Psoas muscle (tissue), 8 donors: ENCODE measurements around the gene C19orf67. TPM values are rescaled to one million over a fixed set of nuclear protein-coding genes. Genes with fewer than 3 reads are reported as not detected.

ENCODE experiments used
- ATAC-seq, 4 donors: fragments of 200-7000 bp; cut with Tn5 transposase; one replicate each; pipeline ENCODE4 v1.9.1; 2020; ENCODE audit warnings: moderate library complexity in 3 of 4, mild to moderate bottlenecking in 2 of 4
- DNase-seq, 2 donors: peaks; one replicate each; pipeline ENCODE4 v3.0.0-alpha.2; 2020
- H3K27ac ChIP-seq: fragments of 200-600 bp; one replicate; pipeline ENCODE4 v1.8.0; 2022
- H3K27me3 ChIP-seq, 3 donors: fragments of 200-600 bp in 1 of 3; one replicate each; pipeline versions ENCODE4 v1.6.1 to v1.8.0; 2013 to 2022; ENCODE audit warnings: low read length in 2 of 3, mild to moderate bottlenecking in 2 of 3, moderate library complexity in 1 of 3; ENCODE audit not compliant: insufficient read depth in 3 of 3
- H3K36me3 ChIP-seq, 2 donors: fragments of 200-600 bp in 1 of 2; one replicate each; pipeline versions ENCODE4 v1.6.1 to v1.8.0; 2013 to 2022; ENCODE audit warnings: low read depth in 1 of 2, mild to moderate bottlenecking in 1 of 2, moderate library complexity in 1 of 2; ENCODE audit not compliant: insufficient read depth in 1 of 2
- H3K4me1 ChIP-seq: fragments of 200-600 bp; one replicate; pipeline ENCODE4 v1.8.0; 2022
- H3K4me3 ChIP-seq: fragments of 200-600 bp; one replicate; pipeline ENCODE4 v1.8.0; 2022; ENCODE audit warnings: mild to moderate bottlenecking
- H3K9me3 ChIP-seq: fragments of 200-600 bp; one replicate; pipeline ENCODE4 v1.8.0; 2022
- CTCF ChIP-seq: fragments of 200-600 bp; IDR thresholded peaks from one replicate; pipeline ENCODE4 v1.8.0; 2022; ENCODE audit warnings: antibody characterized with exemption
- WGBS, 3 donors: extraction: QIAGEN DNeasy Blood & Tissue Kit; methylation state at CpG; one replicate each; pipeline versions ENCODE4 v1.1.6 to v1.1.7; 2013; 5-methylcytosine and 5-hydroxymethylcytosine counted together
- intact Hi-C, 2 donors: fragments of 100-400 bp; cut with DNase I; formaldehyde crosslinking; loops; one replicate each; pipeline versions ENCODE4 v1.11.0 to v1.14.2; 2022
- polyA plus RNA-seq, 3 donors: library from polyadenylated mRNA; stranded (reverse); fragments of 200-250 nt; gene quantifications; one replicate each; pipeline ENCODE4 v1.2.3, GENCODE V29; 2013
- total RNA-seq, 4 donors: library from RNA; stranded (reverse); fragmentation: NEBNext Ultra II Directional in 2 of 4; extraction: Animal tissue kit (Norgen Biotek cat#: 25700) in 2 of 4; gene quantifications; one replicate each; pipeline versions ENCODE4 v1.2.1 to v1.2.4, GENCODE V29; 2021 to 2023
- donor health status: healthy with polysubstance abuse.
- donor health status: DM: no; HTN: no; CAD: no; lungs with moderate emphysema.
- donor health status: Bipolar disorder and iron deficiency.
- donor health status: healthy.
- donor health status: DM: yes; HTN: yes; CAD: no.
- donor health status: DM: no; HTN: no; CAD: no.
- donor health status: DM: no; HTN: no; CAD: no.
- donor health status: DM: yes; HTN: yes; CAD: no.

C19orf67 gene
- total and polyA plus RNA-seq, 7 donors, result not detected

- Histone ChIP-seq H3K27me3 (no peaks in the 10 kb centered on the region), H3K4me3 (peak overlapping the region; percentile 90), H3K9me3 (no peaks in the 10 kb centered on the region), H3K36me3 (no peaks in the 10 kb centered on the region), H3K4me1 (peaks cover 72% of the 10 kb centered on the region), H3K27ac (peak overlapping the region; percentile 88)
- intact Hi-C loops, result loop anchor here in 1 of 2 donors (2.0 to 5.0 kb wide), 2 partner anchors 21 to 33 kb away; partner anchors contain the start of gene ASF1B
- DNase-seq (no peak), ATAC-seq (no peak)
- 49 to 55% (median 49%) methylated on average over 5 of the region's 5 CpGs for WGBS, 3 donors
- TF ChIP-seq CTCF, result no peak
Observed at GRCh38 chr19:14115756-14116155, 30.2 kb upstream of the C19orf67 start.

- Histone ChIP-seq H3K27me3 (no peaks in the 10 kb centered on the region), H3K36me3 (no peaks in the 10 kb centered on the region), H3K9me3 (no peaks in the 10 kb centered on the region), H3K4me1 (peaks cover 64% of the 10 kb centered on the region), H3K27ac (peak overlapping the region; percentile 88), H3K4me3 (peak overlapping the region; percentile 59)
- WGBS, 3 donors, result 28 to 38% (median 34%) methylated on average over 9 of the region's 9 CpGs
- intact Hi-C loops, result loop anchor here in 1 of 2 donors (2.0 to 5.0 kb wide), 2 partner anchors 22 to 33 kb away; partner anchors contain the start of gene ASF1B
- TF ChIP-seq CTCF, result peak; percentile 65
- DNase-seq (peak; percentile 71 to 86), ATAC-seq (peak in 3 of 4 donors; percentile 9 to 38 (median 16))
Observed at GRCh38 chr19:14114854-14115253, 29.3 kb upstream of the C19orf67 start.

GRCh38 chr19:14114439-14114838 lies 28.9 kb upstream of the C19orf67 start:
- no peak for ATAC-seq
- Histone ChIP-seq H3K36me3 (no peaks in the 10 kb centered on the region), H3K27me3 (no peaks in the 10 kb centered on the region), H3K27ac (peak overlapping the region; percentile 88), H3K9me3 (no peaks in the 10 kb centered on the region), H3K4me1 (peaks cover 60% of the 10 kb centered on the region), H3K4me3 (peak overlapping the region; percentile 59)
- TF ChIP-seq CTCF, result no peak
- intact Hi-C loops, result loop anchor here in 1 of 2 donors (2.0 kb wide), 1 partner anchor 22 kb away; the partner anchor contains the start of gene ASF1B
- no peak for DNase-seq
- WGBS, 3 donors, result 58 to 77% (median 66%) methylated on average over 7 of the region's 7 CpGs

GRCh38 chr19:14113762-14114414 lies 28.3 kb upstream of the C19orf67 start:
- WGBS, 3 donors, result 54 to 70% (median 54%) methylated on average over 18 of the region's 18 CpGs
- H3K27me3 ChIP-seq, result no peaks in the 10 kb centered on the region
- peaks cover 54% of the 10 kb centered on the region for H3K4me1 ChIP-seq
- H3K27ac ChIP-seq, result peak overlapping the region; percentile 88
- H3K4me3 ChIP-seq, result peak overlapping the region; percentile 59
- no peaks in the 10 kb centered on the region for H3K9me3 ChIP-seq
- TF ChIP-seq CTCF, result peak; percentile 69
- intact Hi-C loops, result loop anchor here in 1 of 2 donors (2.0 kb wide), 1 partner anchor 23 kb away; the partner anchor contains the start of gene ASF1B
- H3K36me3 ChIP-seq, result no peaks in the 10 kb centered on the region
- DNase-seq (peak; percentile 89 to 97), ATAC-seq (peak; percentile 34 to 58 (median 48))
